Activated naive CD8-positive, alpha-beta T cell treated with anti-CD3 and anti-CD28 coated beads for 36 hours (primary cell): ENCODE data around the gene ANP32A. TPM values are rescaled to one million over a fixed set of nuclear protein-coding genes. Genes with fewer than 3 reads are reported as not detected.

ENCODE experiments used
- DNase-seq: peaks from one replicate; pipeline ENCODE4 v3.0.0; 2021
- H3K27ac Mint-ChIP-seq: one replicate; pipeline ENCODE4 v1.8.0; 2022; ENCODE audit warnings: mild to moderate bottlenecking, moderate library complexity, mixed read lengths
- H3K27me3 Mint-ChIP-seq: one replicate; pipeline ENCODE4 v1.8.0; 2022; ENCODE audit warnings: mild to moderate bottlenecking, mixed read lengths
- H3K36me3 Mint-ChIP-seq: one replicate; pipeline ENCODE4 v1.8.0; 2021; ENCODE audit warnings: mild to moderate bottlenecking, mixed read lengths
- H3K4me1 Mint-ChIP-seq: one replicate; pipeline ENCODE4 v1.8.0; 2021; ENCODE audit warnings: mixed read lengths
- H3K4me3 Mint-ChIP-seq: one replicate; pipeline ENCODE4 v1.8.0; 2022; ENCODE audit warnings: mild to moderate bottlenecking, moderate library complexity, mixed read lengths
- H3K9me3 Mint-ChIP-seq: one replicate; pipeline ENCODE4 v1.8.0; 2022; ENCODE audit warnings: mixed read lengths
- total RNA-seq, 2 experiments: library from RNA; stranded (reverse); gene quantifications; one replicate each; pipeline ENCODE4 v1.2.3, GENCODE V29; 2021

ANP32A gene
- total RNA-seq, 2 experiments from 2014 or later = 277 to 295 TPM

- DNase-seq = no peak
- Mint-ChIP-seq H3K27me3 (no peaks in the 10 kb centered on the region), H3K4me3 (no peak overlapping the region), H3K36me3 (peaks cover 17% of the 10 kb centered on the region), H3K9me3 (no peaks in the 10 kb centered on the region), H3K4me1 (peaks cover 53% of the 10 kb centered on the region), H3K27ac (peak overlapping the region; percentile 25)
These were observed 35.2 kb downstream of the ANP32A start for GRCh38 chr15:68785541-68785940.

- peaks cover 43% of the 10 kb centered on the region for H3K4me1 Mint-ChIP-seq
- no peaks in the 10 kb centered on the region for H3K27me3 Mint-ChIP-seq
- no peaks in the 10 kb centered on the region for H3K9me3 Mint-ChIP-seq
- peaks cover 20% of the 10 kb centered on the region for H3K36me3 Mint-ChIP-seq
- no peak for DNase-seq
- no peak overlapping the region for H3K27ac Mint-ChIP-seq
- H3K4me3 Mint-ChIP-seq = no peak overlapping the region
These were observed 36.5 kb downstream of the ANP32A start for GRCh38 chr15:68784206-68784605.

DNA sequence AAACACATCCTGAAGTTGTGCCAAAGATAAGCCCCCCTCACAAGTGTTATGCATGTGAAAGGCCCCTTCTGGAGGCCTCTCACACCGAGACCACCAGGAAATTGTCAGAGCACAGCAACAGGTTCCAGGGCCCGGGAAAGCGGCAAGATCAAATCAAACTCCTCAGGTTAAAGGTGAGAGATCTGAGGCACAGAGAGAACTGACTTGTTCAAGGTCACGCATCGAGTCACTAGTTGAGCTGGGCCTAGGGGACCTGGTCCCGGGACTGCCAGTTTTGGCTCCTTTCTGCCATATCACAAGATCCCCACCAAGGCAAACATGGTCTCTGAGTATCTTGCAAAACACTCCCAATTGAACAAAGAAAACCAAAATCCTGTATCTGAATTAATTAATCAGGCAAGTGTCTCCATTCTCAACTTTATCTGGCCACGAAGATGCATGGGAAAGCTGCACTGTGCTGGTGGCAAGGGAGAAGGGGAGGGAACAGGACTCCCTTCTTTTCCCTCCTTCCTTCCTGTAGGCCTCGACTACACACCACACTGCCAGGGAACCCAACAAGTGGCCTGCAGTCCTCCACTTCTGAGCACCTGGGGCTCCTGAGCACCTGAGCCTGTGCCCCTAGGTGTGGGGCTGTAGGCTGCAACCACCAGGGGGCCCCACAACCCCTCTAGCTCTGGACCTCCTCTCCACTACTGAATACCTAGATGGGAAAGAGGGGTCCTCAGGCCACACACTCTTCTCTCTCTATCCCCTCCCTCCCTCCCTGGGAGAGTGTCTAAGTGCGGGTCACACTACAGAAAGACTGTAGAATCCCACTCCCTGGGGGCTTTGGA, 37.3 kb downstream of the ANP32A start:
- peaks cover 40% of the 10 kb centered on the region for H3K4me1 Mint-ChIP-seq
- peak overlapping the region; percentile 50 for H3K27ac Mint-ChIP-seq
- no peaks in the 10 kb centered on the region for H3K9me3 Mint-ChIP-seq
- no peak overlapping the region for H3K4me3 Mint-ChIP-seq
- H3K36me3 Mint-ChIP-seq = peaks cover 24% of the 10 kb centered on the region
- peak; percentile 63 for DNase-seq
- no peaks in the 10 kb centered on the region for H3K27me3 Mint-ChIP-seq

DNA sequence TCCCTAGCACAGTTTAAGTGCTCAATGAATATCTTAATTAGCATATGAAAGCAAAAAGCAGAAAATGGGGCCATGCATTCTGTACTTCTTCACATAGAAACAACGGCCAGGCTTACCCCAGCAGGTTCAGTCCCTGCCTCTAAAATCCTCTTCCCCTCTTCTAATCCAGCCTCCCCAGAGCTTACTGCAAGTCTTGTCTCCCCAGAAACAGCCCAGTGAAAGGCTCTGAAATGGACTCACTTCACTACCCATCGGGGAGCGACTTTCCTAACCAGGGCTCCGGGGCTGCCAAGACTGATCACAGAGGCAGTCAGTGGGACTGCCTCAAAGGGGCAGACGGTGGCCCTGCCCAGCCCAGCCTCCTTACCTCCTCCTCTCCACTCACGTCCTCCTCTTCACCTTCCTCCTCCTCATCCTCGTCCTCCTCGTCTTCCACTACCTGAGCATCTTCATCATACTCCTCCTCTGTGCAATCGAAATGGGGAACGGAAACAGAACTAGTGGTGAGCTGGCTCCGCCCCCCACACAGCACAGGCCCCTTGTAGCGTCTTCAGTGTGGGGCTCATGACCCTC, 38.0 kb downstream of the ANP32A start:
- no peak for DNase-seq
- Mint-ChIP-seq H3K9me3 (no peaks in the 10 kb centered on the region), H3K4me1 (peaks cover 36% of the 10 kb centered on the region), H3K36me3 (peaks cover 27% of the 10 kb centered on the region), H3K27ac (peak overlapping the region; percentile 50), H3K27me3 (no peaks in the 10 kb centered on the region), H3K4me3 (no peak overlapping the region)

DNA sequence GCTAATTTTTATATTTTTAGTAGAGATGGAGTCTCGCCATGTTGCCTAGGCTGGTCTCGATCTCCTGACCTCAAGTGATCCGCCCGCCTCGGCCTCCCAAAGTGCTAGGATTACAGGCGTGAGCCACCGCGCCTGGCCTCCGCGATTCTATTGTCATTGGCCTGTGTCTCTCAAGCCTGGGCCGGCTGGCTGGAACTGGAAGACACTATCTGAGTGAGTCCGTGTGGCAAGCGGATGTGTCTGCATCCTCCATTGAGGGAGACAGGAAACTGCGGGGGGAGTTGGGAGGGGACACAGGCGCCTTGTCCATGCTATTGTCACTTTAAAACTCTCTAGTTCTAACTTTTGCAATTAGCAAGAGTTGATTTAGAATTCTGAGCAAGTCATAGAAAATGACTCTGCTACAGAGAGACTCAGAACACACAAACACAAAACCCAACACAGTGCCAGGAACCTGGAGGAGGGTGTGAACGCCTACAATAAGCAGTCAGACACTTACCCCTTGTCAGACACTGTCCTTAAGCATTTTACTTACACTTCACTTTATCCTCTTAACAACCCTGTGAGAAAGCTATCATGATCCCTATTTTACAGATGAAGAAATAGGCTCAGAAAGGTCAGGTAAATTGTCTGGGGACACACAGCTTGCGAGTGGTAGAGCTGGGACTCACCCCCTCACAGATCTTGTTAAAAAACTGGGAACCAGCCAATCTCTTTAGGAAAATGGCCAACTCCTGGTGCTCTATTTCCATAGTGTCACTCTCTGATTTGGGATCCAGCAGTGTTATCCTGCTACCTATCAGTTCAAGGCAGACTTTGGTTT, 38.7 kb downstream of the ANP32A start:
- no peaks in the 10 kb centered on the region for H3K27me3 Mint-ChIP-seq
- peaks cover 36% of the 10 kb centered on the region for H3K4me1 Mint-ChIP-seq
- peak; percentile 20 for DNase-seq
- H3K36me3 Mint-ChIP-seq = peaks cover 32% of the 10 kb centered on the region
- H3K9me3 Mint-ChIP-seq = no peaks in the 10 kb centered on the region
- H3K27ac Mint-ChIP-seq = peak overlapping the region; percentile 50
- no peak overlapping the region for H3K4me3 Mint-ChIP-seq

GRCh38 chr15:68781217-68781616, 39.5 kb downstream of the ANP32A start:
- peaks cover 36% of the 10 kb centered on the region for H3K4me1 Mint-ChIP-seq
- H3K27me3 Mint-ChIP-seq = no peaks in the 10 kb centered on the region
- peak overlapping the region; percentile 54 for H3K27ac Mint-ChIP-seq
- H3K4me3 Mint-ChIP-seq = no peak overlapping the region
- peaks cover 32% of the 10 kb centered on the region for H3K36me3 Mint-ChIP-seq
- DNase-seq = no peak
- no peaks in the 10 kb centered on the region for H3K9me3 Mint-ChIP-seq

DNA sequence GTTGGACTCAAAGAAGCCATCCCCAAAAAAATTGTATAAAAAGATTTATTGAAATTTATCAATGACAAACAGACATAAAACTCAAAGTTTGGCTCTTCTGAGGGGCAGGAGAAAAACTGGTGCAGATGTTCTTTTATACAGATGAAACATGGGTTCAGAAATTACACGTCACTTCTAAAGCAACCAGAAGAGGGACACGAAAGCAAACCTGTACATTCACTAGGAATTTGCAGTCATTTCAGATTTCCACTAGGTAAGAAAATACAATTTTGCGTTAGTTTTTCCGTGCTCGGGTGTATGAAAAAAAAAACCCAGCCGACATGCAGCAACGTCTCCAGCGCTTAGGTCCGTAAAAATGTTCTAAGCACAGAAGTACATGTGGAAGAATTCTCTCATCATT, 41.8 kb downstream of the ANP32A start:
- Mint-ChIP-seq H3K27ac (peak overlapping the region; percentile 50), H3K4me3 (no peak overlapping the region), H3K36me3 (peaks cover 25% of the 10 kb centered on the region), H3K9me3 (peaks cover 3% of the 10 kb centered on the region), H3K27me3 (no peaks in the 10 kb centered on the region), H3K4me1 (peaks cover 25% of the 10 kb centered on the region)
- no peak for DNase-seq

DNA sequence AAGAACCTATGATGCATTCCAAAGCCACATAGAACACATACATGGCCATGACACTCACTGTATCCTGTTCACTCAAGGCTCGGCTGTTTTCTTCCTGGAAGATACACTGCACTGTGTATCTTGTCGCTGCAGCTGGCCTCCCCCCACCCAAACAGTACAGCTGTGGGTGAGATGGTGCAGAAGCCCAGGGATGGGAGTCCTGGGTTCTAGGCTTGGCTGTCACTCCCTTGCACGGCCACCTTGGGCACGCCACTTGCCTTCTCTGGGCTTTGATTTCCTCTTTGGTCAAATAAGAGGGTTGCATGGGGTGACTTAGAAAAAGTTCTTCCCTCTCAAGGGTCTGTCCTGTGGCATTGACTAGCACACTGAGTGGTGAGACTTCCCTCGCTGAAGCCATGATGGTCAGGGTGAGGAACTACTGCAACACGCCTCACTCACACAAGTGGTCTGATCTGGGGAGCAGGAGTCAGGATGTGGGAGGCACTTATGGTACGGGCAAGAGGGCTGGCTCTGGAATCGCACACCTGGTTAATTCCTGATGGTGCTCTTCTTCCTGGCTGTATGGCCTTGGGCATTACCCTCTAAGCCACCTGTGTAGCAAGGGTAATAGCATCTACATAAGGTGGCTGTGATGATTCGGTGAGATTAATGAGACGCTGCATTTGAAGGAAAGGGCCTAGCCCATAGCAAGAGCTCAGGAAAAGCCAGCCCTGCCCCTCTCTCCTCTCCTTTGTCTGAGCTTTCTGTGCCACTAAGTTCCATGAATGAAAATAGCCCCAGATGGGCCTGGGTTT, 44.0 kb downstream of the ANP32A start:
- peaks cover 3% of the 10 kb centered on the region for H3K9me3 Mint-ChIP-seq
- H3K4me1 Mint-ChIP-seq = peaks cover 3% of the 10 kb centered on the region
- H3K4me3 Mint-ChIP-seq = no peak overlapping the region
- no peak for DNase-seq
- H3K27ac Mint-ChIP-seq = peak overlapping the region; percentile 68
- peaks cover 16% of the 10 kb centered on the region for H3K36me3 Mint-ChIP-seq
- H3K27me3 Mint-ChIP-seq = no peaks in the 10 kb centered on the region

GRCh38 chr15:68775671-68776476, 44.8 kb downstream of the ANP32A start:
- H3K4me3 Mint-ChIP-seq = no peak overlapping the region
- no peak for DNase-seq
- no peaks in the 10 kb centered on the region for H3K27me3 Mint-ChIP-seq
- peaks cover 15% of the 10 kb centered on the region for H3K36me3 Mint-ChIP-seq
- peaks cover 2% of the 10 kb centered on the region for H3K4me1 Mint-ChIP-seq
- H3K27ac Mint-ChIP-seq = no peak overlapping the region
- peaks cover 3% of the 10 kb centered on the region for H3K9me3 Mint-ChIP-seq

DNA sequence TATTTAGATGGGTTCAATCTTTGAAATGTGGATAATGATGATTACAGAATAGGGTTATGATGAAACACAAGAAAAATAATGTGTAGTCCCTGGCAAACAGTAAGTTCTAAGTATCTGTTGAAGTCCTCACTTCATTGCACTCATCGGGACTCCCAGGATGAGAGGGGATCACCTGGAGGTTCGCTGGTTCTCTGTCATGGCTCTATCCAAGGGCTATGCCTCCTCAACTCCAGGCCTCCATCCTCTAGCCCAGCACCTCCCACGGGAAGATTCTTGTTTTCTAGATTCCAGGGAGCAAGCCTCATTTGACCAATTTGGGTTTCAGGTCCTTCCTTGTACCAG, 45.5 kb downstream of the ANP32A start:
- no peaks in the 10 kb centered on the region for H3K27me3 Mint-ChIP-seq
- H3K4me3 Mint-ChIP-seq = no peak overlapping the region
- peaks cover 2% of the 10 kb centered on the region for H3K4me1 Mint-ChIP-seq
- H3K36me3 Mint-ChIP-seq = peaks cover 15% of the 10 kb centered on the region
- H3K27ac Mint-ChIP-seq = no peak overlapping the region
- peaks cover 3% of the 10 kb centered on the region for H3K9me3 Mint-ChIP-seq
- DNase-seq = no peak

DNA sequence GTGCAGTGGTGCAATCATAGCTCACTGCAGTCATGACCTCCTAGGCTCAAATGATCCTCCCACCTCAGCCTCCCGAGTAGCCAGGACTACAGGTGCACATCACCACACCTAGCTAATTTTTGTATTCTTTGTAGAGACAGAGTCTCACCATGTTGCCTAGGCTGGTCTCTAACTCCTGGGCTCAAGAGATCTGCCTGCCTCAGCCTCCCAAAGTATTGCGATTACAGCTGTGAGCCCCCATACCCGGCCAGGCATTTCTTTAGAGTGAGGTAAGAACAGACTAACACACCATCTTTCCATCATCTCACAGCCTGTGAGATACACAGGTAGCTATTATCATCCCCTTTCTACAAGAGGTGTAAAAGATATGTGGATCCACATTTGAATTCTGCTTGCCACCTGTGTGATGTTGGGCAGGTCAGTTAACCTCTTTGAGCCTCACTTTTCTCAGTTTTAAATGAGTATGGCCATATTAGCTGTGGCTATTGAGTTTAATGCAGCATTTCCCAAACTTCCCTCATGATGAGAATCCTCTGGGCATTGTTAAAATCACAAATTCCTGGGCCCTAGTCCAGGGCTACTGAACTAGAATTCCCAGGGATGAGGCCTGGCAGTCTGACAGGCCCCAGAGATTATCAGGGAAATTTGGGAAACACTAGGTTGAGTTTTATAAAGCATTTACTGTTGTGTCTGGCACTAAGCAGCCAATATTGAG, 46.0 kb downstream of the ANP32A start:
- peaks cover 2% of the 10 kb centered on the region for H3K4me1 Mint-ChIP-seq
- no peaks in the 10 kb centered on the region for H3K27me3 Mint-ChIP-seq
- no peak overlapping the region for H3K27ac Mint-ChIP-seq
- no peak for DNase-seq
- H3K4me3 Mint-ChIP-seq = no peak overlapping the region
- peaks cover 15% of the 10 kb centered on the region for H3K36me3 Mint-ChIP-seq
- peaks cover 3% of the 10 kb centered on the region for H3K9me3 Mint-ChIP-seq

DNA sequence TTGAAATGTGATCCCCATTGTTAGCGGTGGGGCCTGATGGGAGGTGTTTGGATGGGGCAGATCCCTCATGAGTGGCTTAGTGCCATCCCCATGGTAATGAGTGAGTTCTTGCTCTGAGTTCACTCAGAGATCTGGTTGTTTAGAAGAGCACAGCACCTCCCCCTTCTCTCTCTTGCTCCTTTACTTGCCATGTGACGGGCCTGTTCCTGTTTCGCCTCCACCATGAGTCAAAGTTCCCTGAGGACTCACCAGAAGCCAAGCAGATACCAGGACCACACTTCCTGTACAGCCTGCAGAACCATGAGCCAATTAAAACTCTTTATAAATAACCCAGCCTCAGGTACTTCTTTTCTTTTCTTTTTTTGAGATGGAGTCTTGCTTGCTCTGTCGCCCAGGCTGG, 46.6 kb downstream of the ANP32A start:
- Mint-ChIP-seq H3K9me3 (peaks cover 3% of the 10 kb centered on the region), H3K27ac (no peak overlapping the region), H3K4me3 (no peak overlapping the region), H3K27me3 (no peaks in the 10 kb centered on the region), H3K36me3 (peaks cover 12% of the 10 kb centered on the region), H3K4me1 (peaks cover 2% of the 10 kb centered on the region)
- no peak for DNase-seq

DNA sequence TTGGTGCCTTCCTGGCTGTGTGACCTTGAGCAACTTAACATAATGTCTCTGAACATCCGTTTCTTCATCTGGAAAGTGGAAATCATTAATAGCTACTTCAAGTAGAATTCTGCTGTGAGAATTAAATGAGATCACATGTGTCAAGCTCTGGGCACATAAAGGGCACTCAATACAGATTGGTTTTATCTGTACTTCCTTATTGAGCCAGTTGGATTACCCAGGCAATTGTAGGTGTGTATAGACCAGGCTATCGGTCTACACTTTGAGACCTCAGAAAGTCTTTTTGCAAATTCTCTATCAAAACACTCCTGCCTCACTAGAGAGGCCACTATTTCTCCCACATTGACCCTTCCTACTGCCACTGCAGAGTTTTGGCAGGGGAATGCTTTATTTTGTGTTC, 47.7 kb downstream of the ANP32A start:
- Mint-ChIP-seq H3K9me3 (peaks cover 3% of the 10 kb centered on the region), H3K27ac (no peak overlapping the region), H3K36me3 (peaks cover 8% of the 10 kb centered on the region), H3K27me3 (no peaks in the 10 kb centered on the region), H3K4me1 (peaks cover 2% of the 10 kb centered on the region), H3K4me3 (no peak overlapping the region)
- no peak for DNase-seq

DNA sequence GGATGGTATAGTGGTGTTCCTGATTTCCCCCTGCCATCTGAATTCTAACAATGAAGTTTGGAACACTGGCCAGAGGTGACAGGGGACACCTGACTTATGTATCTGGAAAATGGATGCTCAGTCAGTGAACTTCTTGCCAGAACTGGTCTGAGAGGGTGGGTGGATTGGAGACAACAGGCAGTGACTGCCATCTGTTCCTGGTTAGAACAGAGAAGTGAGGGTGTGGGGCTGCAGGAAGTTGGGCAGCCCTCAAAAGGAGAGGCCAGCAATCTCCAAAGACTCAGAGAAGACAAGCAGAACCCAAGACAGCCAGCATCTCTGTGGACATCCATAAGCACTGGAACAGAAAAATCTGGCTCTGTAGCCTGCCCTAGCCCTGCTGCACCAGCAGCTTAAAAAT, 50.5 kb downstream of the ANP32A start:
- no peak overlapping the region for H3K4me3 Mint-ChIP-seq

More for the DNA sequence above, 50.5 kb downstream of the ANP32A start:
- no peak for DNase-seq
- H3K4me1 Mint-ChIP-seq = no peaks in the 10 kb centered on the region
- H3K27ac Mint-ChIP-seq = no peak overlapping the region
- no peaks in the 10 kb centered on the region for H3K27me3 Mint-ChIP-seq
- no peaks in the 10 kb centered on the region for H3K36me3 Mint-ChIP-seq
- peaks cover 3% of the 10 kb centered on the region for H3K9me3 Mint-ChIP-seq
